K562 (cell line): ENCODE results near the gene TRAPPC12. TPM values are rescaled to one million over a fixed set of nuclear protein-coding genes. Genes with fewer than 3 reads are reported as not detected.

Source experiments
- ATAC-seq: fragments of 200-7000 bp; cut with Tn5 transposase; 3 replicates; pipeline ENCODE4 v1.9.1; 2020; ENCODE audit warnings: moderate library complexity
- BruUV-seq: library from RNA; stranded (reverse); fragments of 400-500 nt; replicated peaks from 2 replicates; lab custom pipeline; 2021; lab: Mats Ljungman, UMichigan
- CTCF ChIA-PET: fragments of 300-600 bp; formaldehyde crosslinking; extraction: SDS; loops from one replicate; lab custom pipeline; 2021; ENCODE audit warnings: low intra/inter-chr PET ratio; lab: Yijun Ruan, JAX
- POLR2A ChIA-PET: fragments of 300-600, 350-650 bp; sonication (Branson Sonifier 250); formaldehyde crosslinking; extraction: SDS; loops from one replicate; lab custom pipeline; 2021; ENCODE audit warnings: antibody characterized with exemption, inconsistent platforms; lab: Yijun Ruan, JAX
- DNase-seq, 4 experiments: peaks; one replicate each; pipeline versions ENCODE4 v3.0.0 to v3.0.0-alpha.2; 2011 to 2018; ENCODE audit warnings: low spot score in 3 of 4, mixed read lengths in 3 of 4; ENCODE audit errors: extremely low read depth in 1 of 4
- FAIRE-seq: peaks from 2 replicates; lab custom pipeline; 2011; peaks lifted over from hg19 to GRCh38; lab: Jason Lieb, UNC
- H2AFZ ChIP-seq: 2 replicates; pipeline ENCODE4 v1.6.0; 2011; ENCODE audit warnings: low read depth, low read length, control low read depth, inconsistent platforms
- H3K27ac ChIP-seq: fragments of 200-600 bp; 3 replicates; pipeline ENCODE4 v1.8.0; 2011; ENCODE audit warnings: low read depth, mild to moderate bottlenecking, control low read depth, inconsistent platforms, low read length, moderate library complexity, mixed read lengths; ENCODE audit errors: extremely low read depth
- H3K27me3 ChIP-seq, 2 experiments: fragments of 300-600 bp in 1 of 2; 2 replicates in 1 of 2; 3 replicates in 1 of 2; pipeline versions ENCODE4 v1.6.0 to v1.8.0; 2011; ENCODE audit warnings: inconsistent platforms in 2 of 2, low read length in 2 of 2, mild to moderate bottlenecking in 1 of 2, mixed read lengths in 1 of 2, moderate library complexity in 1 of 2; ENCODE audit not compliant: control insufficient read depth in 2 of 2, insufficient read depth in 2 of 2
- H3K36me3 ChIP-seq: fragments of 300-600 bp; 3 replicates; pipeline ENCODE4 v1.8.0; 2011; ENCODE audit warnings: mild to moderate bottlenecking, low read length, inconsistent platforms; ENCODE audit not compliant: control insufficient read depth, insufficient read depth
- H3K4me1 ChIP-seq, 2 experiments: fragments of 200-600 bp in 1 of 2; replicated peaks in 1 of 2; 2 replicates in 1 of 2; 3 replicates in 1 of 2; pipeline versions ENCODE4 v1.5.1 to v1.8.0; 2011; ENCODE audit warnings: inconsistent platforms in 2 of 2, low read length in 2 of 2, mild to moderate bottlenecking in 1 of 2, mixed read lengths in 1 of 2, moderate library complexity in 1 of 2; ENCODE audit not compliant: control insufficient read depth in 2 of 2, insufficient read depth in 2 of 2
- H3K4me2 ChIP-seq: 2 replicates; pipeline ENCODE4 v1.6.1; 2011; ENCODE audit warnings: low read length, control low read depth, inconsistent platforms, mixed read lengths; ENCODE audit not compliant: insufficient read depth
- H3K4me3 ChIP-seq: fragments of 200-600 bp; sonication (generic), shearing (Covaris generic); 2 replicates; pipeline ENCODE4 v1.5.1; 2016; ENCODE audit warnings: control low read depth, inconsistent platforms
- H3K79me2 ChIP-seq: fragments of 200-600 bp; 3 replicates; pipeline ENCODE4 v1.8.0; 2011; ENCODE audit warnings: low read length, inconsistent platforms; ENCODE audit not compliant: control insufficient read depth, insufficient read depth
- H3K9ac ChIP-seq, 2 experiments: 2 replicates each; pipeline versions ENCODE4 v1.6.0 to v1.6.1; 2011; ENCODE audit warnings: low read depth in 2 of 2, low read length in 2 of 2, control low read depth in 1 of 2, inconsistent platforms in 1 of 2, mild to moderate bottlenecking in 1 of 2, mixed read lengths in 1 of 2; ENCODE audit not compliant: insufficient read depth in 1 of 2
- H3K9me1 ChIP-seq: one replicate; pipeline ENCODE4 v1.6.0; 2011; ENCODE audit warnings: inconsistent platforms, mild to moderate bottlenecking, low read length, moderate library complexity; ENCODE audit not compliant: control insufficient read depth, insufficient read depth
- H3K9me3 ChIP-seq: replicated peaks from 2 replicates; pipeline ENCODE4 v1.5.1; 2011; ENCODE audit warnings: low read depth, low read length, inconsistent platforms; ENCODE audit not compliant: control insufficient read depth, insufficient read depth
- H4K20me1 ChIP-seq: replicated peaks from 2 replicates; pipeline ENCODE4 v1.6.1; 2011; ENCODE audit warnings: low read length, inconsistent platforms, mixed read lengths; ENCODE audit not compliant: control insufficient read depth, insufficient read depth
- CTCFL ChIP-seq: IDR thresholded peaks from 2 replicates; pipeline ENCODE4 v1.6.1; 2011; ENCODE audit warnings: borderline replicate concordance, low read depth, mild to moderate bottlenecking, moderate library complexity, low read length; ENCODE audit not compliant: insufficient read depth, poor library complexity, severe bottlenecking
- EP400 ChIP-seq: fragments of 450-650 bp; IDR thresholded peaks from 2 replicates; pipeline ENCODE4 v1.6.1; 2017; ENCODE audit warnings: antibody characterized with exemption, mild to moderate bottlenecking, moderate library complexity
- HMG20B ChIP-seq: fragments of 250-450 bp; sonication (Bioruptor Pico); IDR thresholded peaks from 2 replicates; pipeline ENCODE4 v1.5.0; 2021; ENCODE audit warnings: mild to moderate bottlenecking
- L3MBTL2 ChIP-seq: fragments of 450-650 bp; IDR thresholded peaks from 2 replicates; pipeline ENCODE4 v1.6.1; 2016; ENCODE audit warnings: mild to moderate bottlenecking, moderate library complexity
- MEIS2 ChIP-seq: fragments of 450-650 bp; IDR thresholded peaks from 2 replicates; pipeline ENCODE4 v1.6.1; 2014; ENCODE audit warnings: mild to moderate bottlenecking; ENCODE audit not compliant: partially characterized antibody
- RB1 ChIP-seq: fragments of 450-650 bp; IDR thresholded peaks from 2 replicates; pipeline ENCODE4 v1.6.1; 2017; ENCODE audit warnings: low read depth, mild to moderate bottlenecking
- RCOR1 ChIP-seq, 2 experiments: IDR thresholded peaks; 2 replicates each; pipeline ENCODE4 v1.6.1; 2012; ENCODE audit warnings: low read depth in 2 of 2, low read length in 2 of 2, borderline replicate concordance in 1 of 2, improper control_type of control experiment in 1 of 2
- SMC3 ChIP-seq: conservative IDR thresholded peaks from 2 replicates; pipeline ENCODE4 v1.6.1; 2011; ENCODE audit warnings: low read depth, low read length, improper control_type of control experiment; ENCODE audit not compliant: insufficient read depth
- ZNF395 ChIP-seq: fragments of 200-800 bp; sonication (Bioruptor generic); IDR thresholded peaks from 2 replicates; pipeline ENCODE4 v1.6.1; 2017; ENCODE audit warnings: missing genetic modification characterization, missing compliant biosample characterization
- WGBS: fragments of 100-300 bp; shearing (Covaris generic); methylation state at CpG from one replicate; pipeline ENCODE4 v1.1.6; 2016; ENCODE audit warnings: low coverage, mixed read lengths; ENCODE audit not compliant: insufficient coverage; ENCODE audit errors: missing lambda C conversion rate; 5-methylcytosine and 5-hydroxymethylcytosine counted together
- in situ Hi-C: fragments of 300-500 bp; cut with MboI; formaldehyde crosslinking; loops from 4 replicates; pipeline ENCODE4 v1.15.0; 2018; ENCODE audit warnings: inconsistent platforms, mixed read lengths
- intact Hi-C: fragments of 100-400 bp; cut with micrococcal nuclease; formaldehyde crosslinking; loops from 2 replicates; pipeline ENCODE4 v1.14.2; 2022
- polyA plus RNA-seq, 8 experiments: library from polyadenylated mRNA; depleted of rRNA in 4 of 8; stranded (reverse) in 5 of 8; unstranded in 3 of 8; fragments of >200 nt; fragmentation: Nextera tagmentation in 2 of 8; fragmentation: Illumina TruSeq in 1 of 8; extraction: Ambion mirVana in 2 of 8; extraction: Trizol in 1 of 8; gene quantifications; 2 replicates each; pipeline versions ENCODE4 v1.2.1 to v1.2.3, GENCODE V29; 2011 to 2014; ENCODE audit warnings: inconsistent platforms in 1 of 8, missing spikeins in 1 of 8
- total RNA-seq, 7 experiments: library from RNA; depleted of rRNA in 6 of 7; stranded (reverse); fragments of >200 nt in 6 of 7; fragmentation: Illumina TruSeq in 2 of 7; extraction: Trizol in 2 of 7; gene quantifications; 2 replicates each; pipeline versions ENCODE4 v1.2.1 to v1.2.3, GENCODE V29; 2011 to 2021; ENCODE audit warnings: low replicate concordance in 1 of 7

The TRAPPC12 gene
- total and polyA plus RNA-seq, 9 of the 15 experiments (the other 6 are each of a cell fraction or from before 2014, with no cell fraction given), result 8.0 to 75.2 (median 39.1) TPM

- WGBS, result 82% methylated on average over 14 of the region's 16 CpGs
These were observed 42.8 kb downstream of the TRAPPC12 start for GRCh38 chr2:3422161-3422779.

GRCh38 chr2:3423492-3424170 lies 44.1 kb downstream of the TRAPPC12 start:
- Histone ChIP-seq H3K9me1 (no peaks in the 10 kb centered on the region), H3K27me3 (no peaks in the 10 kb centered on the region), H3K9ac (no peak overlapping the region), H3K79me2 (no peaks in the 10 kb centered on the region), H3K4me2 (no peak overlapping the region), H3K4me1 (peaks cover 0 to 2% of the 10 kb centered on the region in 2 experiments; a peak in 2 of 5 replicates), H3K36me3 (peaks cover 81% of the 10 kb centered on the region), H3K27ac (no peak overlapping the region), H4K20me1 (no peaks in the 10 kb centered on the region; the same call in 1 of the 2 replicates), H2AFZ (no peak overlapping the region), H3K4me3 (no peak overlapping the region), H3K9me3 (no peaks in the 10 kb centered on the region)
- ATAC-seq (peak; percentile 96), DNase-seq (peak; percentile 74 to 82 (median 77)), FAIRE-seq (peak; percentile 93)
- intact Hi-C loops (loop anchor here (5.0 kb wide), 1 partner anchor 229 kb away; no protein-coding TSS in a partner anchor), in situ Hi-C loops (loop anchor here (10.0 kb wide), 1 partner anchor 231 kb away; the partner anchor contains the start of gene ALLC)
- POLR2A ChIA-PET, result interaction anchor here (0.5 to 1.9 kb wide), 4 partner anchors 10 to 95 kb away, joined by 3 to 9 read pairs (median 4); no protein-coding TSS in a partner anchor
- no TSS peak for BruUV-seq
- CTCF ChIA-PET, result no interaction called here
- 53% methylated on average over 16 of the region's 19 CpGs for WGBS
- TF ChIP-seq EP400 (0 out of 2 replicates have a peak, but pooled peaks have one; percentile 21), SMC3 (peak; percentile 55; the same call in 1 of the 2 replicates), MEIS2 (no peak), CTCFL (peak; percentile 66), L3MBTL2 (no peak), ZNF395 (no peak), RCOR1 (IDR thresholded peaks at IDR 0.05; ENCODE audit: borderline replicate concordance in 1 of 2, low read depth in 2 of 2, low read length in 2 of 2) (0 out of 4 replicates have a peak, but pooled peaks of 1 of the 2 experiments have one; percentile 33), RB1 (peak; percentile 31; the same call in 1 of the 2 replicates)

More at GRCh38 chr2:3422161-3422779, 42.8 kb downstream of the TRAPPC12 start:
- Histone ChIP-seq H3K9me3 (no peaks in the 10 kb centered on the region), H3K9ac (no peak overlapping the region), H4K20me1 (no peaks in the 10 kb centered on the region; the same call in 1 of the 2 replicates), H3K4me1 (no peaks in the 10 kb centered on the region), H3K79me2 (no peaks in the 10 kb centered on the region), H3K36me3 (peaks cover 76% of the 10 kb centered on the region), H3K4me2 (no peak overlapping the region), H3K9me1 (no peaks in the 10 kb centered on the region), H2AFZ (no peak overlapping the region), H3K4me3 (no peak overlapping the region), H3K27me3 (no peaks in the 10 kb centered on the region), H3K27ac (no peak overlapping the region)
- TF ChIP-seq HMG20B (CRISPR knock-in tag), result no peak
- no peak for ATAC-seq
- no TSS peak for BruUV-seq
- ChIA-PET POLR2A (interaction anchor here (0.7 to 1.9 kb wide), 2 partner anchors 9 to 12 kb away, joined by 3 to 9 read pairs; no protein-coding TSS in a partner anchor), CTCF (no interaction called here)
- FAIRE-seq, result no peak
- no peak for DNase-seq
- intact Hi-C loops (loop anchor here (5.0 kb wide), 1 partner anchor 230 kb away; no protein-coding TSS in a partner anchor), in situ Hi-C loops (loop anchor here (10.0 kb wide), 1 partner anchor 233 kb away; the partner anchor contains the start of gene ALLC)
